Measurements from ENCODE around the gene EEF1AKMT2. TPM values are rescaled to one million over a fixed set of nuclear protein-coding genes. Genes with fewer than 3 reads are reported as not detected.

The EEF1AKMT2 gene
- total RNA-seq, 4 donors from 2014 or later = 9.5 to 23.3 (median 18.5) TPM

DNA sequence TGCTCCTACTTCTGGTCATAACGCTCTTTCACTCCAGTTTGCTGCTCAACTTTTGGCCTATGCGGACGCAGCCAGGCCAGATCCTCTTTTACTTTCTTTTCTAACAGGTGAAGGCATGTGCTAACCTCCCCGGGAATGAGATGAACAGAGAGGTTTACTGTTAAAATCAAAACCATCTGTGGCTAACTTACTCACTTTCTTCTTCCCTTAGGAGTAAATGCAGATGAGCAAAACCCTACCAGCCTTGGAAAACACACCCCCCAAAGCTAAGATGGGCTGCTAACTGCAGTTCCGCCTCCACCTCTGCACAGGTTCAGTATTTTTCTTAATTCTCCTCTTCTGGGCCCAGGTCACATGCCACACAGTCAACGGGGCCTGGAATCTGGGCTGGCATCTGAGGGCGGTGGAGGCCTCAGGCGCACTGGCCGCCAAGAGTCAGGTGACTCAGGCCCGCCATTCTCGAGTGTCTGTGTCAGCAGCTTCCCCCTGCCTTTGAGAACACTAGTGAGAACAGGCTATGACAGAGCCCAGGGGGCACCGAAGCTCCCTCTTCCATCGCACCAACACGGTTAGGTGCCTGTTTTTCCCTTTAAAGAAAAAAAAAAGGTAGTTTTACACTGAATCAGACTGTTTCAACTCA, 58.6 kb downstream of the EEF1AKMT2 start:
- peak in 2 of 3 donors; percentile 68 to 79 for DNase-seq
- Histone ChIP-seq H3K9me3 (no peaks in the 10 kb centered on the region), H3K4me3 (peak overlapping the region in 2 of 4 donors; percentile 7 to 25), H3K36me3 (no peaks in the 10 kb centered on the region), H3K27me3 (no peaks in the 10 kb centered on the region), H3K4me1 (peaks cover 7 to 98% (median 63%) of the 10 kb centered on the region in 4 donors), H3K27ac (peak overlapping the region; percentile 70 to 91 (median 72))
- TF ChIP-seq POLR2A (IDR thresholded peaks at IDR 0.05) = no peak
- TF ChIP-seq, protein P1, sequence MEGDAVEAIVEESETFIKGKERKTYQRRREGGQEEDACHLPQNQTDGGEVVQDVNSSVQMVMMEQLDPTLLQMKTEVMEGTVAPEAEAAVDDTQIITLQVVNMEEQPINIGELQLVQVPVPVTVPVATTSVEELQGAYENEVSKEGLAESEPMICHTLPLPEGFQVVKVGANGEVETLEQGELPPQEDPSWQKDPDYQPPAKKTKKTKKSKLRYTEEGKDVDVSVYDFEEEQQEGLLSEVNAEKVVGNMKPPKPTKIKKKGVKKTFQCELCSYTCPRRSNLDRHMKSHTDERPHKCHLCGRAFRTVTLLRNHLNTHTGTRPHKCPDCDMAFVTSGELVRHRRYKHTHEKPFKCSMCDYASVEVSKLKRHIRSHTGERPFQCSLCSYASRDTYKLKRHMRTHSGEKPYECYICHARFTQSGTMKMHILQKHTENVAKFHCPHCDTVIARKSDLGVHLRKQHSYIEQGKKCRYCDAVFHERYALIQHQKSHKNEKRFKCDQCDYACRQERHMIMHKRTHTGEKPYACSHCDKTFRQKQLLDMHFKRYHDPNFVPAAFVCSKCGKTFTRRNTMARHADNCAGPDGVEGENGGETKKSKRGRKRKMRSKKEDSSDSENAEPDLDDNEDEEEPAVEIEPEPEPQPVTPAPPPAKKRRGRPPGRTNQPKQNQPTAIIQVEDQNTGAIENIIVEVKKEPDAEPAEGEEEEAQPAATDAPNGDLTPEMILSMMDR (IDR thresholded peaks at IDR 0.05) = no peak

DNA sequence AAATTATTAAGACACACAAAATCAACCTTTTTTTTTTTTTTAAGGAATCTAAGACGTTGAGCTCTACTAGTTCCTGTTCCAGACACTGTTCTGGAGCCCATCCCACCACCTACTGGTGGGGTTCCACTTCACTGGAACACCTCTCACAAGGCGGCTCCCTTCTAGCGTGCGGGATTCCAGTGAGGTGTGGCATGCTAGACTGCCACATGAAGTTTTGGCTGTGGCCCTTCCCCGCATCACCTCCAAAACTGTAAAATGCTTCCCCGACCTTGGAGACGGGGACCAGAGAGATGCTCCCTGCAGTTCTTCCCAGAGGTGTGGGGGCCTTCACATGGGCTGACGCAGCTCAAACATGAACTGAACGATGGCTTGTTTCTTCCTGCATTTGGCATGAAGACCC, 60.1 kb downstream of the EEF1AKMT2 start:
- H3K27ac ChIP-seq = peak overlapping the region in 2 of 4 donors; percentile 70 to 91
- H3K4me3 ChIP-seq = no peak overlapping the region
- no peaks in the 10 kb centered on the region for H3K27me3 ChIP-seq
- H3K9me3 ChIP-seq = no peaks in the 10 kb centered on the region
- no peaks in the 10 kb centered on the region for H3K36me3 ChIP-seq
- TF ChIP-seq POLR2A (IDR thresholded peaks at IDR 0.05) = no peak
- TF ChIP-seq, protein P1 (IDR thresholded peaks at IDR 0.05) = no peak
- DNase-seq = no peak
- H3K4me1 ChIP-seq = peaks cover 9 to 97% (median 58%) of the 10 kb centered on the region in 4 donors

DNA sequence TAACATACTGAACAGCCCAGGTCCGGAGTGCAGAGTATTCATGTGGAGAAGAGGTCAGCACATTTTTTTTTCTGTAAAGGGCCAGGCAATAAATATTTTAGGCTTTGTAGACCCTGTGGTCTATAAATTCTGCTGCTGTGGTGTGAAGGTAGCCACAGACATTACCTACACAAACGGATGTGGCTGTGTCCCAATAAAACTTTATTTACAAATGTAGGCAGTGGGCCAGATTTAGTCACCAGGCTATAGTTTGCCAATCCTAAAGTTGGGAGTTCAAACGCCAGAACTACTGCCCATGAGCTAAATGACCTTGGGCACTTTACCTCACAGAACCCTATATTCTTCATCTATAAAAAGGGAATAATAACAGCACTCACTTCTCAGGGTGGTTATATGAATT, 60.9 kb downstream of the EEF1AKMT2 start:
- Histone ChIP-seq H3K9me3 (no peaks in the 10 kb centered on the region), H3K4me3 (no peak overlapping the region), H3K36me3 (no peaks in the 10 kb centered on the region), H3K27ac (peak overlapping the region in 1 of 4 donors; percentile 91), H3K4me1 (peaks cover 12 to 94% (median 51%) of the 10 kb centered on the region in 4 donors), H3K27me3 (no peaks in the 10 kb centered on the region)
- TF ChIP-seq, protein P1 (IDR thresholded peaks at IDR 0.05) = no peak
- TF ChIP-seq POLR2A (IDR thresholded peaks at IDR 0.05) = no peak
- DNase-seq = no peak

DNA sequence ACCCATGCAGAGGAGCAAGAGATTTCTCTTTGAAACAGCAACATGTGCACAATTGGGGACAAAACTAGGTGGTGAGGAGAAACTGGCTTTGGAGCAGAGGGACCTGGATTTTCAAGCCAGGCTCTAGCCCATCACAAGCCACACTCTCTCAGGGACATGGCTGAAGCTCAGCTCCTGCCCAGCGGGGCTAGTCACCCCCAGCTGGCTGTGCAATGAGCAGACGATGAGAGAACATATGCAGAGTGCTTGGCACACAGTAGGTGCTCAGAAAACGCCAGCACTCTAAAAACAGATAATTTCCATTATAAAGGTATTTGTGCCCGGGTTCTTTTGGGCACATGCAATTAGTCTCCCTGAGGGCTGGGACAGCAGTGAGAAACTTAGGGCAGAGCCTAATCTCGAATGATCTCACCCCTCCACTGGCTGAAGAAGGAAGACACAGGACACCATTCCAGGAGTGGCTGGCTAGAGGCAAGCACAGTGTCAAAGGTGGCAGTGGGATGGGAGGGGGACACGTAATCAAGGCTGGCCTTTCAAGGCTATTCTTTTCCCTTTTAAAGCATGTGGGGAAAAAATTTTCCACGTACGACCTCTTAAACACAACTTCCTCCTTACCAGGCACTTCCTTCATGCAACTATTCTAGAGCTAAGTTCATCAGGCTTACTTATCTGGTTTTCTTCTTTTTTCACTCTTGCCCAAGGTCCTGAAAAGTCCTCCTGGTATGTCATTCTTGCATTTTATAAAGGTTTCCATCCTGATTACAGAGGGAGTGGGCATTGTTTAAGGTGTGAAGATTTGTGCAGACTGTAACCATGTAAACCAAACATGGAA, 62.6 kb downstream of the EEF1AKMT2 start:
- Histone ChIP-seq H3K4me3 (no peak overlapping the region), H3K27ac (peak overlapping the region; percentile 72 to 85 (median 74)), H3K4me1 (peaks cover 12 to 94% (median 50%) of the 10 kb centered on the region in 4 donors), H3K36me3 (no peaks in the 10 kb centered on the region), H3K27me3 (no peaks in the 10 kb centered on the region), H3K9me3 (no peaks in the 10 kb centered on the region)
- TF ChIP-seq POLR2A (IDR thresholded peaks at IDR 0.05) = no peak
- TF ChIP-seq, protein P1 (IDR thresholded peaks at IDR 0.05) = no peak
- peak in 2 of 3 donors; percentile 17 to 49 for DNase-seq

DNA sequence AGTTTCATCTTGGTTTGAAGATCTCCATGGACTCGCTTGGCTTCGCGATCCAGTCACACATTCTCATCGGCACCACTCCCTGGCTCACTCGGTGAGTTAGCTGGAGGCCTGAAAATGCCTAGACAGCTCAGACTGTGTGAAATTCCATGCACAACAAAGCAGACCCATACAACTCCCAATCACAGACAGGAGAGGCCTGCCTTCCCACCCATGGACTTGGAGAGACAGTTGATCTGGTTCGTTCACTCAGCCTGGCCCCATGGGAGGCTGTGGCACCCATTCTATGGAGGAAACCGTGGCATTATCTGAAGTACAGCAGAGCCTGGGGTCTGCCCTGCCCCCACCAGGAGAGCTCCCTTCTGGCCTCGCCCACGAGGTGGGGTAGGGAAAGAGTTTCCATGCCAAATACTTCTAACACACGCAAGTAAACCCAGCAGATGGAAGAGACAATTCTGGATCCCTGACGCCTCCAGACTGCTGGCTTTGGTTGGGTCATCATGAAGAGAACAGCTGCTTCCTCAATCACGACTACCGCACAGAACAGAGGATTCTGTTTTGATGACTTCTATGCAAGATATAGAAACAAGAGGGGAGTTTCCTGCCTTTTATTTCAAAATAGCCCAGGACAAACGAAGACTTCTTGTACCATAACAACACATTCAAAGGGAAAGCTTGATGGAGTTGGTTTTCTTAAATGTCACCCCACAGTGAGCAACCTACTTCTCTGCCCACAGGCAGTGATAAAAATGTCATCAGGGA, 63.4 kb downstream of the EEF1AKMT2 start:
- Histone ChIP-seq H3K4me3 (no peak overlapping the region), H3K9me3 (no peaks in the 10 kb centered on the region), H3K4me1 (peaks cover 16 to 94% (median 51%) of the 10 kb centered on the region in 4 donors), H3K36me3 (no peaks in the 10 kb centered on the region), H3K27me3 (no peaks in the 10 kb centered on the region), H3K27ac (peak overlapping the region; percentile 72 to 85 (median 74))
- TF ChIP-seq POLR2A (IDR thresholded peaks at IDR 0.05) = no peak
- TF ChIP-seq, protein P1 (IDR thresholded peaks at IDR 0.05) = no peak
- peak in 2 of 3 donors; percentile 53 to 70 for DNase-seq

Data from Peyer's patch (tissue), 4 donors.